Progenitor cell of endocrine pancreas (in vitro differentiated cells): Measurements from ENCODE around the gene AVL9. TPM values are rescaled to one million over a fixed set of nuclear protein-coding genes. Genes with fewer than 3 reads are reported as not detected.

Experiments
- DNase-seq: peaks from one replicate; pipeline ENCODE4 v3.0.0; 2021; ENCODE audit warnings: low spot score; ENCODE audit not compliant: unreplicated experiment
- H3K27ac Mint-ChIP-seq: 2 replicates; pipeline ENCODE4 v1.8.0; 2021; ENCODE audit warnings: mild to moderate bottlenecking, moderate library complexity, mixed read lengths
- H3K27me3 Mint-ChIP-seq: 2 replicates; pipeline ENCODE4 v1.8.0; 2021; ENCODE audit warnings: mixed read lengths
- H3K36me3 Mint-ChIP-seq: 2 replicates; pipeline ENCODE4 v1.8.0; 2022; ENCODE audit warnings: mixed read lengths; ENCODE audit not compliant: insufficient read depth
- H3K4me1 Mint-ChIP-seq: 2 replicates; pipeline ENCODE4 v1.8.0; 2021; ENCODE audit warnings: low read depth, mixed read lengths
- H3K4me3 Mint-ChIP-seq: 2 replicates; pipeline ENCODE4 v1.8.0; 2021; ENCODE audit warnings: low read depth, mild to moderate bottlenecking, moderate library complexity, mixed read lengths
- H3K9me3 Mint-ChIP-seq: 2 replicates; pipeline ENCODE4 v1.8.0; 2021; ENCODE audit warnings: low read depth, mixed read lengths
- total RNA-seq: library from RNA; stranded (reverse); gene quantifications from 2 replicates; pipeline ENCODE4 v1.2.1, GENCODE V29; 2021
- TF ChIP-seq, protein P1 (sequence below): fragments of 200-600 bp; sonication (generic); IDR thresholded peaks from one replicate; pipeline ENCODE4 v1.5.0; 2021; ENCODE audit warnings: antibody characterized with exemption, mild to moderate bottlenecking; ENCODE audit not compliant: unreplicated experiment

The AVL9 gene
- total RNA-seq, 1 donor from 2014 or later, result 50.7 TPM

DNA sequence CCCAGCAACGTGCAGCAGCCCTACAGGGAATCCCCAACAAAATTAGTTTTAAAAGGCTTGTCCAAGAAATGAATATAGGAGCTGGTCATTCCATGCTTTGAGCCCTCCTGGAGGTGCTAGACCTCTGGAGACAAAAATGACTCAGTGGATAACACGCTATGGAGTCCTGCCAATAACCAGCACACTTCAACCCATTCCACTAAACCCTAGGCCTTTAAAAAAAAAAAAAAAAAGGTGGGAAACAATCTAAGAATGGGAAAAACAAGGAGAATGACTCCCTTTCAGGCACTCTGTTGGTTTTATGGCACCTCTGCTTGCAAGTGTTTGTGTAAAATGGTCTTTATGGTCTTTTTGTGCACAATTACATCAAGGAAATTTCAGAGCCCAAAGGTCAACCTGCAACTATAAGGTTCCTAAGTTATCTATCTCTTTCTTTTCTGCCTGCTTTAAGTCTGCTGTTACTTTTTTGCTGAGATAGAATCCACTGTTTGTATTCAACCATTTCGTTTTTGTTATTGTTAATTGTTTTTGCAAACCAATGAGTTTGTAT is 21.3 kb downstream of the AVL9 start:
- peaks cover 78% of the 10 kb centered on the region for H3K36me3 Mint-ChIP-seq

DNA sequence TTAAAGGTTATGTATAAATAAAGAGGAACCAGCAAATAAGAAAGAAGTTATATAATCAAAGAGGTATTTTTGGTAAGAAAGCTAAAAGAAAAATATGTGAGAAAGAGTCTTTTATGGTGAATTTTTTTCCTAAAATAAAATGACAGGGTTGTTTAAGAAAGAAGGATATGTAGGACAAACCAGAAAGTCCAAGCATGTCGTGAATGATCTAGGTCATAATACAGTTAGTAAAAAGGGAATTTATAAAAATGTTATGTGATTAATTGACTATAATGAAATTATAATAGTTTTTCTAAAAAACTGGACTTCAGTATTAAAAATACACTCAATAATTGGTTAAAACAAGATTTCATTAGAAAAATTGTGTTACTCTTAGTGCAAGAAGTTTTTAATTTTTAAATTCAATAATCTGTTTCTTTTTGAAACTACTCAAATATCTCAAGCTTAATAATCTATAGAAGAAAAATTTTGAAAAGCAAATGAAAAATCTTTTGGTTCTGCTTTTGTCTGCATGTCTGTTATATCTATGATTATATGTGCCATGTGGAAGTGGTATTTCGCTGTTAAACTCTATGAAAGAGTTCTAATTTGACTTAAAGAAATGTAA is 23.3 kb downstream of the AVL9 start:
- H3K27me3 Mint-ChIP-seq, result no peaks in the 10 kb centered on the region
- H3K4me1 Mint-ChIP-seq, result no peaks in the 10 kb centered on the region

More for the DNA sequence above, 21.3 kb downstream of the AVL9 start:
- H3K9me3 Mint-ChIP-seq, result peaks cover 62% of the 10 kb centered on the region
- TF ChIP-seq, protein P1, sequence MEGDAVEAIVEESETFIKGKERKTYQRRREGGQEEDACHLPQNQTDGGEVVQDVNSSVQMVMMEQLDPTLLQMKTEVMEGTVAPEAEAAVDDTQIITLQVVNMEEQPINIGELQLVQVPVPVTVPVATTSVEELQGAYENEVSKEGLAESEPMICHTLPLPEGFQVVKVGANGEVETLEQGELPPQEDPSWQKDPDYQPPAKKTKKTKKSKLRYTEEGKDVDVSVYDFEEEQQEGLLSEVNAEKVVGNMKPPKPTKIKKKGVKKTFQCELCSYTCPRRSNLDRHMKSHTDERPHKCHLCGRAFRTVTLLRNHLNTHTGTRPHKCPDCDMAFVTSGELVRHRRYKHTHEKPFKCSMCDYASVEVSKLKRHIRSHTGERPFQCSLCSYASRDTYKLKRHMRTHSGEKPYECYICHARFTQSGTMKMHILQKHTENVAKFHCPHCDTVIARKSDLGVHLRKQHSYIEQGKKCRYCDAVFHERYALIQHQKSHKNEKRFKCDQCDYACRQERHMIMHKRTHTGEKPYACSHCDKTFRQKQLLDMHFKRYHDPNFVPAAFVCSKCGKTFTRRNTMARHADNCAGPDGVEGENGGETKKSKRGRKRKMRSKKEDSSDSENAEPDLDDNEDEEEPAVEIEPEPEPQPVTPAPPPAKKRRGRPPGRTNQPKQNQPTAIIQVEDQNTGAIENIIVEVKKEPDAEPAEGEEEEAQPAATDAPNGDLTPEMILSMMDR, result no peak
- H3K27me3 Mint-ChIP-seq, result no peaks in the 10 kb centered on the region
- no peak for DNase-seq
- no peaks in the 10 kb centered on the region for H3K4me1 Mint-ChIP-seq
- no peak overlapping the region for H3K27ac Mint-ChIP-seq
- H3K4me3 Mint-ChIP-seq, result no peak overlapping the region

DNA sequence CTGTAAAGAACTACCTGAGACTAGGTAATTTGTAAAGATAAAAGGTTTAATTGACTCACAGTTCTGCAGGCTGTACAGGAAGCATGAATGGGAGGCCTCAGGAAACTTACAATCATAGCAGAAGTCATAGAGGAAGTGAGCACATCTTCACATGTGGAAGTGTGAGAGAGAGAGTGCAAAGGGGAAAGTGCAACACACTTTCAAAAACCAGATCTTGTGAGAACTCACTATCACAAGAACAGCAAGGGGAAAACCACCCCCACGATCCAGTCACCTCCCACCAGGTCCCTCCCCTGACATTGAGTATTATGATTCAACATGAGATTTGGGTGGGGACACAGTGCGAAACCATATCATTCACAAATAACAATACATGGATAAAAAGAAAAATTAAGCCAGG is 24.5 kb downstream of the AVL9 start:
- TF ChIP-seq, protein P1, result no peak
- H3K9me3 Mint-ChIP-seq, result peaks cover 47% of the 10 kb centered on the region
- H3K4me1 Mint-ChIP-seq, result no peaks in the 10 kb centered on the region
- no peaks in the 10 kb centered on the region for H3K27me3 Mint-ChIP-seq
- no peak overlapping the region for H3K27ac Mint-ChIP-seq
- peaks cover 61% of the 10 kb centered on the region for H3K36me3 Mint-ChIP-seq
- DNase-seq, result no peak
- H3K4me3 Mint-ChIP-seq, result no peak overlapping the region

More for the DNA sequence above, 23.3 kb downstream of the AVL9 start:
- Mint-ChIP-seq H3K27ac (peak overlapping the region; percentile 29), H3K4me3 (no peak overlapping the region), H3K9me3 (peaks cover 58% of the 10 kb centered on the region), H3K36me3 (peaks cover 72% of the 10 kb centered on the region)
- TF ChIP-seq, protein P1, result no peak
- no peak for DNase-seq

DNA sequence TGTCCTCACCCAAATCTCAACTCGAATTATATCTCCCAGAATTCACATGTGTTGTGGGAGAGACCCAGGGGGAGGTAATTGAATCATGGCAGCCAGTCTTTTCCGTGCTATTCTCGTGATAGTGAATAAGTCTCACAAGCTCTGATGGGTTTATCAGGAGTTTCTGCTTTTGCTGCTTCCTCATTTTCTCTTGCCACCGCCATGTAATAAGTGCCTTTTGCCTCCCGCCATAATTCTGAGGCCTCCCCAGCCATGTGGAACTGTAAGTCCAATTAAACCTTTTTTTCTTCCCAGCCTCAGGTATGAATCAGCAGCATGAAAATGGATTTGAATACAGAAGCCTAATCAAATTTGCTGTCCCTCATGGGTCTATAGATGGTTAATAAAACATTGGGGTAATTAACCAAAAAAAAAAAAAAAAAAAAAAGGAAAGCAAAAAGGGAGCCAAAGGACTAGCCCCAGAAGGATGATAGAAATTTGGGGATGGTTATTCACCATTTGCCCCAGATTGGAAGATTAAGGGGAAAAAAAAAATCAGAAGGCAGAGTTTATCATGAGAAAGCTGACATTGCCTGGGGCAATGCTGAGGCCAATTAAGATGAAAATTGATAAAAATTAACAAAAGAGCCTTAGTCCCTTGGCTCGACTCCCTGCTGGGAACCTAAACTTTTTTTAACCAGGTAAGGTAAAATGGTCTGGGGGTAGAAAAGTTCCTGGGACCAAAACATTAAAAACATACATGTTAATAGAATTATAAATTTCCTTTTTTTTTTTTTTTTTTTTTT is 27.6 kb downstream of the AVL9 start:
- H3K4me1 Mint-ChIP-seq, result no peaks in the 10 kb centered on the region
- no peak overlapping the region for H3K27ac Mint-ChIP-seq
- H3K9me3 Mint-ChIP-seq, result peaks cover 29% of the 10 kb centered on the region
- H3K36me3 Mint-ChIP-seq, result peaks cover 35% of the 10 kb centered on the region
- no peak overlapping the region for H3K4me3 Mint-ChIP-seq
- TF ChIP-seq, protein P1, result no peak
- H3K27me3 Mint-ChIP-seq, result no peaks in the 10 kb centered on the region
- no peak for DNase-seq

DNA sequence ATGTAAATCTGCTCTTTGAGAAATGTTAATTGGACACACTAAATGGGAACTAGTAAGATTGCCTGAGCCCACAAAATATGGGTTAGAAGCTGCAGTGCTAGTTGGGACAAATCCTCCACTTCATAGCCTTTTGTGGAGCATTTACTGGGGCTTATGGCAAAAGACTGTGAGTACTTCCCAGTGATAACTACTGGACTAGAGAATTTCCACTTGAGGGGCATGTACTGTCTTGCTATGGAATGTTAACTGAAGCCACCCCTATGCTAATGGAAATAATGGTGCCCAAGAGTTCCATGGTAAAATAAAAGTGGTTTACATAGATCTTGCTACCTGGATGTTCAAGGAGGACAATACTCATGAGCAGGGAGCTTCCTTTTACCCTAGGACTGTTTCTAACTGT is 29.3 kb downstream of the AVL9 start:
- no peak for DNase-seq
- Mint-ChIP-seq H3K36me3 (peaks cover 30% of the 10 kb centered on the region), H3K27me3 (no peaks in the 10 kb centered on the region), H3K9me3 (peaks cover 28% of the 10 kb centered on the region), H3K4me3 (no peak overlapping the region), H3K4me1 (no peaks in the 10 kb centered on the region), H3K27ac (no peak overlapping the region)
- TF ChIP-seq, protein P1, result no peak
